Measurements from ENCODE around the gene STXBP6. TPM values are rescaled to one million over a fixed set of nuclear protein-coding genes. Genes with fewer than 3 reads are reported as not detected.
"Not testable (repeated sequence)": the region's sequence is repeated elsewhere in the genome, so short reads cannot be mapped to it uniquely, and the experiment has no call there.

The STXBP6 gene
- total RNA-seq, 1 donor from 2014 or later, result 4.9 TPM

GRCh38 chr14:24982472-24983155 is 67.3 kb downstream of the STXBP6 start:
- DNase-seq, result no peak

- DNase-seq, result no peak
Measured at GRCh38 chr14:24979725-24980239, 70.2 kb downstream of the STXBP6 start.

- no peak for DNase-seq
Measured at GRCh38 chr14:24978862-24979724, 70.9 kb downstream of the STXBP6 start.

- DNase-seq, result no peak
Measured at GRCh38 chr14:24976602-24977001, 73.3 kb downstream of the STXBP6 start.

- no peak for DNase-seq
Measured at GRCh38 chr14:24975393-24975792, 74.6 kb downstream of the STXBP6 start.

- no peak for DNase-seq
Measured at GRCh38 chr14:24974591-24975374, 75.2 kb downstream of the STXBP6 start.

GRCh38 chr14:24972844-24973243 is 77.1 kb downstream of the STXBP6 start:
- no peak for DNase-seq

GRCh38 chr14:24971255-24971654 is 78.7 kb downstream of the STXBP6 start:
- no peak for DNase-seq

- DNase-seq, result no peak
Measured at GRCh38 chr14:24966579-24966964, 83.4 kb downstream of the STXBP6 start.

GRCh38 chr14:24965934-24966578 is 83.9 kb downstream of the STXBP6 start:
- DNase-seq, result no peak

- no peak for DNase-seq
Measured at GRCh38 chr14:24965578-24965933, 84.4 kb downstream of the STXBP6 start.

GRCh38 chr14:24964591-24964990 is 85.4 kb downstream of the STXBP6 start:
- DNase-seq, result no peak

- DNase-seq, result no peak
Measured at GRCh38 chr14:24964048-24964447, 85.9 kb downstream of the STXBP6 start.

GRCh38 chr14:24962118-24962517 is 87.8 kb downstream of the STXBP6 start:
- not testable (repeated sequence) for DNase-seq

GRCh38 chr14:24960816-24961215 is 89.1 kb downstream of the STXBP6 start:
- no peak for DNase-seq

- no peak for DNase-seq
Measured at GRCh38 chr14:24959791-24960331, 90.1 kb downstream of the STXBP6 start.

- DNase-seq, result no peak
Measured at GRCh38 chr14:24958271-24958670, 91.7 kb downstream of the STXBP6 start.

- DNase-seq, result no peak
Measured at GRCh38 chr14:24957814-24958213, 92.1 kb downstream of the STXBP6 start.

GRCh38 chr14:24956104-24956503 is 93.8 kb downstream of the STXBP6 start:
- DNase-seq, result no peak

- DNase-seq, result no peak
Measured at GRCh38 chr14:24954700-24955037, 95.3 kb downstream of the STXBP6 start.

GRCh38 chr14:24954037-24954699 is 95.8 kb downstream of the STXBP6 start:
- DNase-seq, result no peak
